Ectodermal cell (in vitro differentiated cells): Measurements from ENCODE around the gene LYVE1.

ENCODE experiments used
- H3K27ac ChIP-seq: 2 replicates; pipeline ENCODE4 v1.7.0; 2013; ENCODE audit warnings: mild to moderate bottlenecking, low read depth, low read length; ENCODE audit not compliant: insufficient read depth, poor library complexity, severe bottlenecking
- H3K27me3 ChIP-seq: 2 replicates; pipeline ENCODE4 v1.7.0; 2013; ENCODE audit warnings: mild to moderate bottlenecking, low read length; ENCODE audit not compliant: insufficient read depth, control insufficient read depth, poor library complexity, severe bottlenecking
- H3K36me3 ChIP-seq: one replicate; pipeline ENCODE4 v1.7.0; 2013; ENCODE audit warnings: low read length; ENCODE audit not compliant: control insufficient read depth, insufficient read depth
- H3K4me1 ChIP-seq: one replicate; pipeline ENCODE4 v1.7.0; 2013; ENCODE audit warnings: low read length; ENCODE audit not compliant: control insufficient read depth, insufficient read depth
- H3K4me3 ChIP-seq: 2 replicates; pipeline ENCODE4 v1.7.0; 2013; ENCODE audit warnings: low read depth, low read length, control low read depth; ENCODE audit not compliant: insufficient read depth
- H3K9me3 ChIP-seq: 2 replicates; pipeline ENCODE4 v1.7.0; 2013; ENCODE audit warnings: mild to moderate bottlenecking, low read length, moderate library complexity; ENCODE audit not compliant: control insufficient read depth
- WGBS, 2 experiments: methylation state at CpG; one replicate each; pipeline ENCODE4 v1.1.7; 2013; ENCODE audit warnings: missing lambda C conversion rate in 2 of 2; 5-methylcytosine and 5-hydroxymethylcytosine counted together

Gene LYVE1

GRCh38 chr11:10515418-10515817 is 53.0 kb downstream of the LYVE1 start:
- Histone ChIP-seq H3K9me3 (no peaks in the 10 kb centered on the region), H3K27ac (no peak overlapping the region), H3K27me3 (no peaks in the 10 kb centered on the region), H3K4me3 (no peak overlapping the region), H3K4me1 (peaks cover 7% of the 10 kb centered on the region), H3K36me3 (no peaks in the 10 kb centered on the region)
- 89 to 95% methylated on average over 2 to 3 of the region's 3 CpGs for WGBS, 2 experiments

- Histone ChIP-seq H3K36me3 (no peaks in the 10 kb centered on the region), H3K27me3 (no peaks in the 10 kb centered on the region), H3K27ac (no peak overlapping the region), H3K4me1 (peaks cover 7% of the 10 kb centered on the region), H3K4me3 (no peak overlapping the region), H3K9me3 (no peaks in the 10 kb centered on the region)
- 90 to 94% methylated on average over 1 to 2 of the region's 2 CpGs for WGBS, 2 experiments
Measured at GRCh38 chr11:10514709-10515108, 53.8 kb downstream of the LYVE1 start.

- 83% methylated on average over 2 of the region's 2 CpGs; no CpG with 5 or more reads in 1 of the 2 experiments for WGBS, 2 experiments
- Histone ChIP-seq H3K4me1 (peaks cover 7% of the 10 kb centered on the region), H3K27me3 (no peaks in the 10 kb centered on the region), H3K27ac (no peak overlapping the region), H3K4me3 (no peak overlapping the region), H3K36me3 (no peaks in the 10 kb centered on the region), H3K9me3 (no peaks in the 10 kb centered on the region)
Measured at GRCh38 chr11:10514202-10514601, 54.3 kb downstream of the LYVE1 start.

- Histone ChIP-seq H3K27ac (no peak overlapping the region), H3K36me3 (no peaks in the 10 kb centered on the region), H3K27me3 (no peaks in the 10 kb centered on the region), H3K4me1 (peaks cover 7% of the 10 kb centered on the region), H3K4me3 (no peak overlapping the region), H3K9me3 (no peaks in the 10 kb centered on the region)
- WGBS, 2 experiments = 16 to 19% methylated on average over 10 of the region's 10 CpGs
Measured at GRCh38 chr11:10511181-10511621, 57.3 kb downstream of the LYVE1 start.
